ENCODE results near the gene LYSET. TPM values are rescaled to one million over a fixed set of nuclear protein-coding genes. Genes with fewer than 3 reads are reported as not detected.
A peak's percentile ranks its signal among the peaks of the same experiment; 100 is the strongest.
"Not testable (repeated sequence)": the region's sequence is repeated elsewhere in the genome, so short reads cannot be mapped to it uniquely, and the experiment has no call there.

The LYSET gene
- 8.7 and 18.2 TPM in 2 replicates for total RNA-seq

- DNase-seq: peak; percentile 93
Measured at GRCh38 chr14:93184391-93185348, at the start of gene LYSET, which contains the start of gene MOAP1. Gene LYSET (plus strand): TSS chr14:93185317. CDS start chr14:93185406, 89 bp downstream. Gene MOAP1 (minus strand): TSS chr14:93184897. CDS start chr14:93184242, 655 bp downstream.

GRCh38 chr14:93135399-93135798 lies 49.7 kb upstream of the LYSET start:
- DNase-seq: no peak

GRCh38 chr14:93136009-93136408 lies 49.1 kb upstream of the LYSET start:
- DNase-seq: no peak

GRCh38 chr14:93136508-93136907 lies 48.6 kb upstream of the LYSET start:
- DNase-seq: not testable (repeated sequence)

- peak; percentile 57 for DNase-seq
Measured at GRCh38 chr14:93137864-93138263, 47.3 kb upstream of the LYSET start.

GRCh38 chr14:93142854-93143652 lies 42.1 kb upstream of the LYSET start:
- DNase-seq: no peak

GRCh38 chr14:93146119-93146518 lies 39.0 kb upstream of the LYSET start:
- DNase-seq: no peak

GRCh38 chr14:93148979-93149378 lies 36.1 kb upstream of the LYSET start:
- no peak for DNase-seq

GRCh38 chr14:93150227-93151208 lies 34.6 kb upstream of the LYSET start:
- DNase-seq: peak; percentile 30

GRCh38 chr14:93153121-93153520 lies 32.0 kb upstream of the LYSET start:
- DNase-seq: no peak

GRCh38 chr14:93155667-93156066 lies 29.4 kb upstream of the LYSET start:
- DNase-seq: no peak

GRCh38 chr14:93156693-93157369 lies 28.3 kb upstream of the LYSET start:
- no peak for DNase-seq

- DNase-seq: not testable (repeated sequence)
Measured at GRCh38 chr14:93158349-93158748, 26.8 kb upstream of the LYSET start.

GRCh38 chr14:93159625-93160352 lies 25.3 kb upstream of the LYSET start:
- DNase-seq: not testable (repeated sequence)

GRCh38 chr14:93160353-93160801 lies 24.7 kb upstream of the LYSET start:
- peak; percentile 30 for DNase-seq

GRCh38 chr14:93161411-93161940 lies 23.6 kb upstream of the LYSET start:
- no peak for DNase-seq

GRCh38 chr14:93163564-93163963 lies 21.6 kb upstream of the LYSET start:
- no peak for DNase-seq

- not testable (repeated sequence) for DNase-seq
Measured at GRCh38 chr14:93165271-93166265, 19.5 kb upstream of the LYSET start.

GRCh38 chr14:93168610-93169009 lies 16.5 kb upstream of the LYSET start:
- not testable (repeated sequence) for DNase-seq

Data from dermis blood vessel endothelial cell (primary cell).